Epidermal melanocyte (primary cell): Measurements from ENCODE around the gene MYH4.

Experiments used
- DNase-seq: peaks from one replicate; pipeline ENCODE4 v3.0.0; 2011; ENCODE audit warnings: low spot score; ENCODE audit not compliant: insufficient read length

Gene MYH4

GRCh38 chr17:10421900-10422542 lies 47.3 kb downstream of the MYH4 start, which contains the start of gene MYH8:
Gene MYH8, minus strand, starts transcription at chr17:10421950. Its CDS starts 1,723 bp downstream, at chr17:10420227.
- no peak for DNase-seq

- DNase-seq, result no peak
Observed at GRCh38 chr17:10421211-10421610, 48.1 kb downstream of the MYH4 start.

- no peak for DNase-seq
Observed at GRCh38 chr17:10420811-10421210, 48.5 kb downstream of the MYH4 start.

GRCh38 chr17:10417431-10417830 lies 51.9 kb downstream of the MYH4 start:
- no peak for DNase-seq

GRCh38 chr17:10415161-10415560 lies 54.2 kb downstream of the MYH4 start:
- DNase-seq, result no peak

GRCh38 chr17:10403589-10403988 lies 65.8 kb downstream of the MYH4 start:
- DNase-seq, result no peak

- DNase-seq, result no peak
Observed at GRCh38 chr17:10398352-10398751, 71.0 kb downstream of the MYH4 start.

- no peak for DNase-seq
Observed at GRCh38 chr17:10396524-10397163, 72.7 kb downstream of the MYH4 start.

GRCh38 chr17:10394201-10394887 lies 75.0 kb downstream of the MYH4 start:
- DNase-seq, result no peak
